Parathyroid adenoma (tissue), 2 donors: ENCODE measurements around the gene SKIC8.

Experiments
- H2AFZ ChIP-seq: fragments of 300-600 bp; sonication (generic); one replicate; pipeline ENCODE4 v1.7.0; 2017; ENCODE audit warnings: antibody characterized with exemption, mild to moderate bottlenecking
- H3K27ac ChIP-seq: fragments of 300-600 bp; sonication (generic); one replicate; pipeline ENCODE4 v1.7.0; 2017
- H3K27me3 ChIP-seq: fragments of 300-600 bp; sonication (generic); one replicate; pipeline ENCODE4 v1.7.0; 2017; ENCODE audit warnings: low read length; ENCODE audit not compliant: control insufficient read depth, insufficient read depth
- H3K36me3 ChIP-seq: fragments of 300-600 bp; sonication (generic); one replicate; pipeline ENCODE4 v1.7.0; 2017; ENCODE audit warnings: low read length; ENCODE audit not compliant: control insufficient read depth, insufficient read depth
- H3K4me1 ChIP-seq: fragments of 300-600 bp; sonication (generic); one replicate; pipeline ENCODE4 v1.7.0; 2017; ENCODE audit warnings: control low read depth
- H3K4me2 ChIP-seq: fragments of 300-600 bp; sonication (generic); one replicate; pipeline ENCODE4 v1.7.0; 2017; ENCODE audit warnings: low read length
- H3K4me3 ChIP-seq: fragments of 300-600 bp; sonication (generic); one replicate; pipeline ENCODE4 v1.7.0; 2017; ENCODE audit warnings: low read depth, low read length
- H3K79me2 ChIP-seq: fragments of 300-600 bp; sonication (generic); one replicate; pipeline ENCODE4 v1.7.0; 2017; ENCODE audit warnings: control low read depth
- H3K9ac ChIP-seq: fragments of 300-600 bp; sonication (generic); one replicate; pipeline ENCODE4 v1.7.0; 2017; ENCODE audit warnings: mild to moderate bottlenecking
- H3K9me3 ChIP-seq: fragments of 300-600 bp; sonication (generic); one replicate; pipeline ENCODE4 v1.7.0; 2017; ENCODE audit warnings: low read length; ENCODE audit not compliant: control insufficient read depth
- CTCF ChIP-seq: fragments of 300-600 bp; sonication (generic); IDR thresholded peaks from one replicate; pipeline ENCODE4 v1.7.0; 2017; ENCODE audit warnings: antibody characterized with exemption, mild to moderate bottlenecking
- donor health status: primary hyperparathyroidism.

The SKIC8 gene

GRCh38 chr15:78325092-78325843, 25.9 kb upstream of the SKIC8 start:
- no peak overlapping the region for H2AFZ ChIP-seq
- no peak overlapping the region for H3K27ac ChIP-seq
- no peaks in the 10 kb centered on the region for H3K9me3 ChIP-seq
- H3K9ac ChIP-seq: no peak overlapping the region
- H3K36me3 ChIP-seq: no peaks in the 10 kb centered on the region
- no peak for TF ChIP-seq CTCF
- H3K79me2 ChIP-seq: no peaks in the 10 kb centered on the region
- no peak overlapping the region for H3K4me3 ChIP-seq
- H3K27me3 ChIP-seq: no peaks in the 10 kb centered on the region
- no peak overlapping the region for H3K4me2 ChIP-seq
- H3K4me1 ChIP-seq: no peaks in the 10 kb centered on the region

- no peaks in the 10 kb centered on the region for H3K9me3 ChIP-seq
- no peak for TF ChIP-seq CTCF
- H3K4me1 ChIP-seq: no peaks in the 10 kb centered on the region
- no peaks in the 10 kb centered on the region for H3K79me2 ChIP-seq
- no peak overlapping the region for H3K4me2 ChIP-seq
- no peak overlapping the region for H3K4me3 ChIP-seq
- no peaks in the 10 kb centered on the region for H3K27me3 ChIP-seq
- no peaks in the 10 kb centered on the region for H3K36me3 ChIP-seq
- no peak overlapping the region for H3K9ac ChIP-seq
- no peak overlapping the region for H2AFZ ChIP-seq
- no peak overlapping the region for H3K27ac ChIP-seq
Observed at GRCh38 chr15:78324144-78324543, 24.7 kb upstream of the SKIC8 start.

GRCh38 chr15:78323693-78324092, 24.3 kb upstream of the SKIC8 start:
- TF ChIP-seq CTCF: no peak
- Histone ChIP-seq H3K4me1 (no peaks in the 10 kb centered on the region), H3K4me2 (no peak overlapping the region), H3K9me3 (no peaks in the 10 kb centered on the region), H3K4me3 (no peak overlapping the region), H3K27ac (no peak overlapping the region), H3K27me3 (no peaks in the 10 kb centered on the region), H3K36me3 (no peaks in the 10 kb centered on the region), H3K79me2 (no peaks in the 10 kb centered on the region), H2AFZ (no peak overlapping the region), H3K9ac (no peak overlapping the region)

GRCh38 chr15:78322724-78323521, 23.5 kb upstream of the SKIC8 start:
- H2AFZ ChIP-seq: no peak overlapping the region

More at GRCh38 chr15:78322724-78323521, 23.5 kb upstream of the SKIC8 start:
- no peak overlapping the region for H3K27ac ChIP-seq
- no peak overlapping the region for H3K9ac ChIP-seq
- no peaks in the 10 kb centered on the region for H3K9me3 ChIP-seq
- H3K4me3 ChIP-seq: no peak overlapping the region
- H3K79me2 ChIP-seq: no peaks in the 10 kb centered on the region
- no peak overlapping the region for H3K4me2 ChIP-seq
- H3K4me1 ChIP-seq: no peaks in the 10 kb centered on the region
- TF ChIP-seq CTCF: no peak
- H3K36me3 ChIP-seq: no peaks in the 10 kb centered on the region
- no peaks in the 10 kb centered on the region for H3K27me3 ChIP-seq
